Neural progenitor cell (in vitro differentiated cells): ENCODE results near the gene NDFIP2. TPM values are rescaled to one million over a fixed set of nuclear protein-coding genes. Genes with fewer than 3 reads are reported as not detected.

Experiments
- DNase-seq: peaks from one replicate; pipeline ENCODE4 v3.0.0-alpha.2; 2016; ENCODE audit warnings: low spot score
- H2AFZ ChIP-seq: fragments of 200-600 bp; sonication (generic); replicated peaks from 2 replicates; pipeline ENCODE4 v1.6.1; 2016; ENCODE audit warnings: antibody characterized with exemption
- H3F3A ChIP-seq: fragments of 200-600 bp; sonication (generic); 2 replicates; pipeline ENCODE4 v1.6.1; 2016; ENCODE audit warnings: antibody characterized with exemption, low read depth
- H3K27ac ChIP-seq: fragments of 200-600 bp; sonication (generic); 2 replicates; pipeline ENCODE4 v1.5.1; 2016; ENCODE audit warnings: mild to moderate bottlenecking
- H3K27me3 ChIP-seq: fragments of 200-600 bp; sonication (generic); 2 replicates; pipeline ENCODE4 v1.6.1; 2016; ENCODE audit warnings: mild to moderate bottlenecking, moderate library complexity
- H3K36me3 ChIP-seq: fragments of 200-600 bp; sonication (generic); 2 replicates; pipeline ENCODE4 v1.5.1; 2016
- H3K4me1 ChIP-seq: fragments of 200-600 bp; sonication (generic); 2 replicates; pipeline ENCODE4 v1.6.1; 2016; ENCODE audit warnings: mixed run types
- H3K4me2 ChIP-seq: fragments of 200-600 bp; sonication (generic); 2 replicates; pipeline ENCODE4 v1.6.1; 2016
- H3K4me3 ChIP-seq: fragments of 200-600 bp; sonication (generic); 2 replicates; pipeline ENCODE4 v1.5.1; 2016
- H3K79me2 ChIP-seq: fragments of 200-600 bp; sonication (generic); 2 replicates; pipeline ENCODE4 v1.6.1; 2016; ENCODE audit warnings: low read depth
- H3K9ac ChIP-seq: fragments of 200-600 bp; sonication (generic); 2 replicates; pipeline ENCODE4 v1.6.1; 2016
- H3K9me3 ChIP-seq: fragments of 200-600 bp; sonication (generic); 2 replicates; pipeline ENCODE4 v1.5.1; 2016; ENCODE audit warnings: low read depth
- H4K20me1 ChIP-seq: fragments of 200-600 bp; sonication (generic); 2 replicates; pipeline ENCODE4 v1.6.1; 2016; ENCODE audit warnings: low read depth
- H3K27ac Mint-ChIP-seq: 3 replicates; pipeline ENCODE4 v1.8.0; 2021; ENCODE audit warnings: mixed read lengths
- H3K27me3 Mint-ChIP-seq: 2 replicates; pipeline ENCODE4 v1.8.0; 2022; ENCODE audit warnings: low read depth, mild to moderate bottlenecking, inconsistent platforms, moderate library complexity, mixed read lengths; ENCODE audit not compliant: insufficient read depth
- H3K36me3 Mint-ChIP-seq: 3 replicates; pipeline ENCODE4 v1.8.0; 2021; ENCODE audit warnings: mixed read lengths
- H3K4me1 Mint-ChIP-seq: 3 replicates; pipeline ENCODE4 v1.8.0; 2021; ENCODE audit warnings: mixed read lengths
- H3K4me3 Mint-ChIP-seq: 3 replicates; pipeline ENCODE4 v1.8.0; 2021; ENCODE audit warnings: mild to moderate bottlenecking, moderate library complexity, mixed read lengths
- H3K9me3 Mint-ChIP-seq: 3 replicates; pipeline ENCODE4 v1.8.0; 2020; ENCODE audit warnings: mixed read lengths
- EZH2 ChIP-seq: fragments of 200-600 bp; sonication (generic); IDR thresholded peaks from 2 replicates; pipeline ENCODE4 v1.6.1; 2017; ENCODE audit warnings: antibody characterized with exemption, mild to moderate bottlenecking, moderate library complexity
- EZH2phosphoT487 ChIP-seq: fragments of 200-600 bp; sonication (generic); IDR thresholded peaks from 2 replicates; pipeline ENCODE4 v1.6.1; 2017; ENCODE audit warnings: antibody characterized with exemption
- total RNA-seq: library from RNA; depleted of rRNA; stranded (reverse); fragments of >200 nt; gene quantifications from 2 replicates; pipeline ENCODE4 v1.2.3, GENCODE V29; 2015; ENCODE audit warnings: low replicate concordance
- TF ChIP-seq, protein P1 (sequence below): fragments of 200-600 bp; sonication (generic); IDR thresholded peaks from 2 replicates; pipeline ENCODE4 v1.5.1; 2017; ENCODE audit warnings: antibody characterized with exemption, mild to moderate bottlenecking

Gene NDFIP2
- total RNA-seq, 1 donor from 2014 or later = 25.4 TPM

DNA sequence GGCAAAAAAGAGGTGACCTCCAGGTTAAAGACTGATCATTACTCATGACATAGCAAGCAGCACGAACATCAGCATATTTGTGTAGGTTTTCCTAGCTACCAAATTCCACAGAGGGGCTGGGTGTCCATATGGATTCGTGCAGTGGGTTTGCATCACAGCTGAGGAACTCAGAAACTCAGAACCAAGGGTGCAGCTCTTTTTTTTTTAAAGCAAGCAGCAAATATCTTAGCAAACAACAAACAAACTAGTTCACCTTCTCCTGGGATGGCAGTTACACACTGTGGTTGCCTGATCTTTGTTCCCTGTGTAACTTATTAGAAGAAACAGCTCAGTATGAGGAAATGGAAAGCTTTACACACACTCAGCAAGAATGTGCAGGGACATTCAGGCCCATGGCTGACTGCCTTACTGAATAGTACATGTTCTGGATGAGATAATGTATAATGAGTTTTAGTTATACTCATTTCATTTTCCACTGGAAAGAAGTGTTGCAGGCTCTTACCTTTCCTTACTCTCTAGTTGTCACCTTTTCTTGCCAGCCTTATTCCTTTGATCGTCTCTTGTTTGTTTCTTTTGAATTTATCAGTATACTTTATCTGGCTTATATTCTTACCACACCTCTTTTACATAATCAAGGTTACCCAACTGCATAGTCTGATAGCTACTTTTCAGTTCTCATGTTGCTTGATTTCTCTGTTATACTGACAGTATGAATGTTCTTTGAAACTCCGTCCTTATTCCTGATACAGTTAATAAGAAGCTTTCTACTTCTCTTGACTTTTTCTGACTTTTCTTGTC, 4.3 kb downstream of the NDFIP2 start:
- no peaks in the 10 kb centered on the region for H4K20me1 ChIP-seq
- H3K9ac ChIP-seq = no peak overlapping the region
- no peaks in the 10 kb centered on the region for H3K9me3 ChIP-seq
- H3K4me2 ChIP-seq = no peak overlapping the region
- peaks cover 12% of the 10 kb centered on the region for H3F3A ChIP-seq
- H2AFZ ChIP-seq = no peak overlapping the region
- Mint-ChIP-seq H3K9me3 (no peaks in the 10 kb centered on the region), H3K27me3 (peaks cover 5% of the 10 kb centered on the region), H3K27ac (no peak overlapping the region), H3K4me3 (no peak overlapping the region), H3K4me1 (peaks cover 24% of the 10 kb centered on the region), H3K36me3 (no peaks in the 10 kb centered on the region)
- peaks cover 8% of the 10 kb centered on the region for H3K27me3 ChIP-seq
- TF ChIP-seq EZH2 = no peak
- no peak for TF ChIP-seq EZH2phosphoT487
- TF ChIP-seq, protein P1, sequence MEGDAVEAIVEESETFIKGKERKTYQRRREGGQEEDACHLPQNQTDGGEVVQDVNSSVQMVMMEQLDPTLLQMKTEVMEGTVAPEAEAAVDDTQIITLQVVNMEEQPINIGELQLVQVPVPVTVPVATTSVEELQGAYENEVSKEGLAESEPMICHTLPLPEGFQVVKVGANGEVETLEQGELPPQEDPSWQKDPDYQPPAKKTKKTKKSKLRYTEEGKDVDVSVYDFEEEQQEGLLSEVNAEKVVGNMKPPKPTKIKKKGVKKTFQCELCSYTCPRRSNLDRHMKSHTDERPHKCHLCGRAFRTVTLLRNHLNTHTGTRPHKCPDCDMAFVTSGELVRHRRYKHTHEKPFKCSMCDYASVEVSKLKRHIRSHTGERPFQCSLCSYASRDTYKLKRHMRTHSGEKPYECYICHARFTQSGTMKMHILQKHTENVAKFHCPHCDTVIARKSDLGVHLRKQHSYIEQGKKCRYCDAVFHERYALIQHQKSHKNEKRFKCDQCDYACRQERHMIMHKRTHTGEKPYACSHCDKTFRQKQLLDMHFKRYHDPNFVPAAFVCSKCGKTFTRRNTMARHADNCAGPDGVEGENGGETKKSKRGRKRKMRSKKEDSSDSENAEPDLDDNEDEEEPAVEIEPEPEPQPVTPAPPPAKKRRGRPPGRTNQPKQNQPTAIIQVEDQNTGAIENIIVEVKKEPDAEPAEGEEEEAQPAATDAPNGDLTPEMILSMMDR = no peak
- H3K79me2 ChIP-seq = peaks cover 64% of the 10 kb centered on the region
- no peaks in the 10 kb centered on the region for H3K36me3 ChIP-seq
- peaks cover 4% of the 10 kb centered on the region for H3K4me1 ChIP-seq
- H3K4me3 ChIP-seq = no peak overlapping the region
- H3K27ac ChIP-seq = no peak overlapping the region
- DNase-seq = no peak

GRCh38 chr13:79486433-79487188, 5.7 kb downstream of the NDFIP2 start:
- H2AFZ ChIP-seq = no peak overlapping the region
- Mint-ChIP-seq H3K36me3 (no peaks in the 10 kb centered on the region), H3K9me3 (no peaks in the 10 kb centered on the region), H3K4me1 (peaks cover 19% of the 10 kb centered on the region), H3K27ac (no peak overlapping the region), H3K4me3 (no peak overlapping the region), H3K27me3 (peaks cover 4% of the 10 kb centered on the region)
- no peak overlapping the region for H3K9ac ChIP-seq
- H3K36me3 ChIP-seq = no peaks in the 10 kb centered on the region
- H3K27ac ChIP-seq = no peak overlapping the region
- peaks cover 4% of the 10 kb centered on the region for H3K4me1 ChIP-seq
- DNase-seq = no peak
- no peaks in the 10 kb centered on the region for H4K20me1 ChIP-seq
- H3K9me3 ChIP-seq = no peaks in the 10 kb centered on the region
- TF ChIP-seq EZH2 (no peak), EZH2phosphoT487 (no peak)
- TF ChIP-seq, protein P1 = no peak
- H3K27me3 ChIP-seq = no peaks in the 10 kb centered on the region
- no peaks in the 10 kb centered on the region for H3F3A ChIP-seq
- no peak overlapping the region for H3K4me3 ChIP-seq
- H3K79me2 ChIP-seq = peaks cover 63% of the 10 kb centered on the region
- no peak overlapping the region for H3K4me2 ChIP-seq

DNA sequence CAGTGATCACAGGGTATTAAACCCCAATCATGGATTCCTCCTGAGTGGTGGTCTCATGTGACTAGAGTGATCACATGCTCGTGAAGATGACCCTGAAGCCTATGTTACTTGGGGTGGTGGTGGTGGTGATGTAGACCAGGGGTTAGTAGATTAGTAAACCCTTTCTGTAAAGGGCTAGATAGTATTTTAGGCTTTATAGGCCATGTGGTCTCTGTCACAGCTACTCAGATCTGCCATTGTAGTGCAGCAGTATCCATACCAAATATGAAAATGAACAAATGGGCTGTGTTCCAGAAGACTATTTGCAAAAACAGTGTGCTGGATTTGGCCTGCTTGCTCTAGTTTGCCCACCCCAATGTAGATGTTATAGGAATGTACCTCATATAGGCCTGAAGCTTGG, 9.4 kb downstream of the NDFIP2 start:
- Histone ChIP-seq H4K20me1 (no peaks in the 10 kb centered on the region), H3F3A (no peaks in the 10 kb centered on the region), H3K79me2 (peaks cover 57% of the 10 kb centered on the region), H3K4me3 (no peak overlapping the region), H3K4me2 (no peak overlapping the region), H3K4me1 (no peaks in the 10 kb centered on the region), H3K27ac (no peak overlapping the region), H3K27me3 (no peaks in the 10 kb centered on the region), H3K36me3 (no peaks in the 10 kb centered on the region), H2AFZ (no peak overlapping the region), H3K9ac (no peak overlapping the region), H3K9me3 (no peaks in the 10 kb centered on the region)
- DNase-seq = no peak
- Mint-ChIP-seq H3K27me3 (no peaks in the 10 kb centered on the region), H3K4me3 (no peak overlapping the region), H3K36me3 (no peaks in the 10 kb centered on the region), H3K9me3 (no peaks in the 10 kb centered on the region), H3K27ac (no peak overlapping the region), H3K4me1 (no peaks in the 10 kb centered on the region)
- TF ChIP-seq EZH2phosphoT487 (no peak), EZH2 (no peak)
- TF ChIP-seq, protein P1 = no peak
